T-helper 2 cell treated with Interferon-gamma antibody and Interleukin-4, amounts not matched to agents 100 ng/mL and 5 ng/mL, for 36 hours (primary cell): ENCODE data around the gene RHOT2. TPM values are rescaled to one million over a fixed set of nuclear protein-coding genes. Genes with fewer than 3 reads are reported as not detected.
"Not testable (repeated sequence)": the region's sequence is repeated elsewhere in the genome, so short reads cannot be mapped to it uniquely, and the experiment has no call there.

ENCODE experiments used
- intact Hi-C: fragments of 100-400 bp; cut with micrococcal nuclease; formaldehyde crosslinking; loops from one replicate; pipeline ENCODE4 v1.15.1; 2023
- total RNA-seq: library from RNA; stranded (reverse); gene quantifications from 2 replicates; pipeline ENCODE4 v1.2.3, GENCODE V29; 2022

The RHOT2 gene
- total RNA-seq, 1 donor from 2014 or later, result 130 TPM

GRCh38 chr16:680967-681745 is 13.2 kb downstream of the RHOT2 start:
- intact Hi-C loops, result loop anchor here (1.0 kb wide), 1 partner anchor 44 kb away; no protein-coding TSS in a partner anchor

GRCh38 chr16:681746-682427 is 14.0 kb downstream of the RHOT2 start:
- intact Hi-C loops, result no loop called here

- intact Hi-C loops, result no loop called here
Measured at GRCh38 chr16:682493-683395, 14.8 kb downstream of the RHOT2 start.

- intact Hi-C loops, result loop anchor here (1.0 kb wide), 1 partner anchor 47 kb away; the partner anchor contains the start of gene METTL26
Measured at GRCh38 chr16:683396-684070, 15.6 kb downstream of the RHOT2 start.

- intact Hi-C loops, result loop anchor here (1.0 kb wide), 1 partner anchor 48 kb away; the partner anchor contains the start of gene METTL26
Measured at GRCh38 chr16:684071-684794, 16.3 kb downstream of the RHOT2 start, which contains the start of gene JMJD8. JMJD8 (minus strand) TSS chr16:684334; CDS start chr16:684319, 15 bp downstream.

GRCh38 chr16:684961-685696 is 17.2 kb downstream of the RHOT2 start:
- intact Hi-C loops, result loop anchor here (1.0 kb wide), 1 partner anchor 49 kb away; the partner anchor contains the start of gene METTL26

- intact Hi-C loops, result no loop called here
Measured at GRCh38 chr16:685967-686366, 18.0 kb downstream of the RHOT2 start.

- intact Hi-C loops, result no loop called here
Measured at GRCh38 chr16:686459-687260, 18.7 kb downstream of the RHOT2 start.

GRCh38 chr16:687499-687898 is 19.6 kb downstream of the RHOT2 start:
- intact Hi-C loops, result no loop called here

- intact Hi-C loops, result no loop called here
Measured at GRCh38 chr16:689175-689897, 21.4 kb downstream of the RHOT2 start.

GRCh38 chr16:691242-691641 is 23.3 kb downstream of the RHOT2 start:
- intact Hi-C loops, result not testable (repeated sequence)

GRCh38 chr16:692356-693108 is 24.6 kb downstream of the RHOT2 start:
- intact Hi-C loops, result no loop called here

GRCh38 chr16:693364-693763 is 25.4 kb downstream of the RHOT2 start:
- intact Hi-C loops, result no loop called here

GRCh38 chr16:693766-694165 is 25.8 kb downstream of the RHOT2 start:
- intact Hi-C loops, result no loop called here

- intact Hi-C loops, result no loop called here
Measured at GRCh38 chr16:694187-694862, 26.4 kb downstream of the RHOT2 start.

- intact Hi-C loops, result no loop called here
Measured at GRCh38 chr16:694863-695354, 27.0 kb downstream of the RHOT2 start.
